Measurements from ENCODE around the gene PTPRN. TPM values are rescaled to one million over a fixed set of nuclear protein-coding genes. Genes with fewer than 3 reads are reported as not detected.

The PTPRN gene
- total and polyA plus RNA-seq, 8 donors: 0.17 to 1.4 (median 0.79) TPM; not detected in 1

- no peaks in the 10 kb centered on the region for H3K27me3 ChIP-seq
- peaks cover 36 to 69% of the 10 kb centered on the region in 2 donors for H3K4me1 ChIP-seq
Measured at GRCh38 chr2:219246559-219246958, 62.6 kb downstream of the PTPRN start.

GRCh38 chr2:219245899-219246230, 63.3 kb downstream of the PTPRN start:
- Histone ChIP-seq H3K4me3 (peak overlapping the region; percentile 81 to 94), H3K4me1 (peaks cover 36 to 63% of the 10 kb centered on the region in 2 donors), H3K27me3 (no peaks in the 10 kb centered on the region), H3K36me3 (peaks cover 0 to 32% of the 10 kb centered on the region in 2 donors), H3K27ac (peak overlapping the region; percentile 94 to 97), H3K9me3 (no peaks in the 10 kb centered on the region)
- ATAC-seq: no peak
- TF ChIP-seq CTCF (IDR thresholded peaks at IDR 0.05): no peak
- no peak for DNase-seq
- intact Hi-C loops (cut with DNase I): no loop called here

More at GRCh38 chr2:219246559-219246958, 62.6 kb downstream of the PTPRN start:
- ATAC-seq: no peak
- no peak for DNase-seq
- Histone ChIP-seq H3K36me3 (peaks cover 0 to 36% of the 10 kb centered on the region in 2 donors), H3K27ac (peak overlapping the region in 1 of 2 donors; percentile 97), H3K4me3 (peak overlapping the region in 1 of 2 donors; percentile 81), H3K9me3 (no peaks in the 10 kb centered on the region)
- intact Hi-C loops (cut with DNase I): no loop called here
- TF ChIP-seq CTCF (IDR thresholded peaks at IDR 0.05): no peak

- Histone ChIP-seq H3K4me3 (peak within 1 kb of the TSS; percentile 81 to 94), H3K27me3 (no peaks in the 10 kb centered on the region), H3K9me3 (no peaks in the 10 kb centered on the region), H3K27ac (peak within 1 kb of the TSS; percentile 94 to 97), H3K4me1 (peaks cover 32 to 58% of the 10 kb centered on the region in 2 donors), H3K36me3 (peaks cover 0 to 26% of the 10 kb centered on the region in 2 donors)
- no peak for TF ChIP-seq CTCF (IDR thresholded peaks at IDR 0.05)
- intact Hi-C loops (cut with DNase I): no loop called here
- DNase-seq (peak; percentile 94 to 98 (median 95)), ATAC-seq (peak; percentile 84)
Measured at GRCh38 chr2:219245148-219245898, 63.9 kb downstream of the PTPRN start, which contains the start of the genes GLB1L and STK16. GLB1L (minus strand) TSS chr2:219245444; CDS start chr2:219243573, 1,871 bp downstream. STK16 (plus strand) TSS chr2:219245479; CDS start chr2:219246000, 521 bp downstream.

- H3K27me3 ChIP-seq: no peaks in the 10 kb centered on the region
- peaks cover 26 to 52% of the 10 kb centered on the region in 2 donors for H3K4me1 ChIP-seq
- H3K36me3 ChIP-seq: peaks cover 0 to 24% of the 10 kb centered on the region in 2 donors
- H3K27ac ChIP-seq: peak overlapping the region; percentile 94 to 97
- TF ChIP-seq CTCF (IDR thresholded peaks at IDR 0.05): no peak
- intact Hi-C loops (cut with DNase I): no loop called here
- H3K4me3 ChIP-seq: peak overlapping the region; percentile 81 to 94
- no peaks in the 10 kb centered on the region for H3K9me3 ChIP-seq
- DNase-seq (no peak), ATAC-seq (no peak)
Measured at GRCh38 chr2:219244789-219245147, 64.4 kb downstream of the PTPRN start.

- H3K4me1 ChIP-seq: peaks cover 13 to 38% of the 10 kb centered on the region in 2 donors
- no peak for TF ChIP-seq CTCF (IDR thresholded peaks at IDR 0.05)
- H3K4me3 ChIP-seq: peak overlapping the region; percentile 7 to 36
- peaks cover 0 to 26% of the 10 kb centered on the region in 2 donors for H3K36me3 ChIP-seq
- H3K27ac ChIP-seq: peak overlapping the region in 1 of 2 donors; percentile 42
- H3K27me3 ChIP-seq: no peaks in the 10 kb centered on the region
- ATAC-seq: peak; percentile 4
- intact Hi-C loops (cut with DNase I): no loop called here
- peak in 2 of 4 donors; percentile 50 to 87 for DNase-seq
- no peaks in the 10 kb centered on the region for H3K9me3 ChIP-seq
Measured at GRCh38 chr2:219243291-219243761, 65.9 kb downstream of the PTPRN start.

Measured in left lung (tissue), 10 donors.